ENCODE data around the gene SOX11. TPM values are rescaled to one million over a fixed set of nuclear protein-coding genes. Genes with fewer than 3 reads are reported as not detected.

Gene SOX11
- total RNA-seq, 2 experiments from 2014 or later: not detected

- POLR2A ChIA-PET: no interaction called here
- Mint-ChIP-seq H3K4me3 (no peak overlapping the region), H3K4me1 (ENCODE audit: low read depth) (peaks cover 6% of the 10 kb centered on the region), H3K27ac (no peak overlapping the region), H3K27me3 (peaks cover 61% of the 10 kb centered on the region), H3K36me3 (ENCODE audit: low read depth) (no peaks in the 10 kb centered on the region), H3K9me3 (no peaks in the 10 kb centered on the region)
- H3K4me1 ChIP-seq (ENCODE audit: insufficient read depth, low read length): no peaks in the 10 kb centered on the region
- H3K27me3 ChIP-seq (ENCODE audit: control insufficient read depth in 1 of 2, insufficient read depth in 2 of 2, low read length in 2 of 2): peaks cover 25 to 62% of the 10 kb centered on the region in 2 experiments
- H3K36me3 ChIP-seq (ENCODE audit: insufficient read depth, low read length): no peaks in the 10 kb centered on the region
- DNase-seq: no peak
- intact Hi-C loops (cut with DNase I, micrococcal nuclease): no loop called here
- CTCF ChIA-PET: no interaction called here
- H3K4me3 ChIP-seq (ENCODE audit: low read length): no peak overlapping the region
- peaks cover 0 to 31% of the 10 kb centered on the region in 2 experiments for H3K9me3 ChIP-seq (ENCODE audit: control insufficient read depth in 1 of 2, insufficient read depth in 1 of 2, low read length in 2 of 2)
- no peak for ATAC-seq (ENCODE audit: poor library complexity)
- no peak overlapping the region for H3K27ac ChIP-seq (ENCODE audit: low read depth in 1 of 2, low read length in 2 of 2)
- TF ChIP-seq CTCF (IDR thresholded peaks at IDR 0.05): no peak
Measured at GRCh38 chr2:5695654-5696403, 3.6 kb downstream of the SOX11 start.

GRCh38 chr2:5696404-5696944 lies 4.3 kb downstream of the SOX11 start:
- H3K36me3 ChIP-seq (ENCODE audit: insufficient read depth, low read length): no peaks in the 10 kb centered on the region
- peaks cover 64% of the 10 kb centered on the region for H3K27me3 Mint-ChIP-seq
- peaks cover 23 to 60% of the 10 kb centered on the region in 2 experiments for H3K27me3 ChIP-seq (ENCODE audit: control insufficient read depth in 1 of 2, insufficient read depth in 2 of 2, low read length in 2 of 2)
- ATAC-seq (ENCODE audit: poor library complexity): no peak
- intact Hi-C loops (cut with DNase I, micrococcal nuclease): no loop called here
- ChIA-PET CTCF (no interaction called here), POLR2A (no interaction called here)
- no peak overlapping the region for H3K4me3 ChIP-seq (ENCODE audit: low read length)
- no peak overlapping the region for H3K27ac ChIP-seq (ENCODE audit: low read depth in 1 of 2, low read length in 2 of 2)
- H3K36me3 Mint-ChIP-seq (ENCODE audit: low read depth): no peaks in the 10 kb centered on the region
- H3K9me3 Mint-ChIP-seq: no peaks in the 10 kb centered on the region
- DNase-seq: no peak
- H3K4me3 Mint-ChIP-seq: no peak overlapping the region
- H3K27ac Mint-ChIP-seq: no peak overlapping the region
- peaks cover 0 to 31% of the 10 kb centered on the region in 2 experiments for H3K9me3 ChIP-seq (ENCODE audit: control insufficient read depth in 1 of 2, insufficient read depth in 1 of 2, low read length in 2 of 2)
- H3K4me1 ChIP-seq (ENCODE audit: insufficient read depth, low read length): no peaks in the 10 kb centered on the region
- no peak for TF ChIP-seq CTCF (IDR thresholded peaks at IDR 0.05)
- H3K4me1 Mint-ChIP-seq (ENCODE audit: low read depth): peaks cover 6% of the 10 kb centered on the region

- no peak for ATAC-seq (ENCODE audit: poor library complexity)
- H3K9me3 ChIP-seq (ENCODE audit: control insufficient read depth in 1 of 2, insufficient read depth in 1 of 2, low read length in 2 of 2): peaks cover 0 to 30% of the 10 kb centered on the region in 2 experiments
- Mint-ChIP-seq H3K27ac (no peak overlapping the region), H3K4me1 (ENCODE audit: low read depth) (peaks cover 6% of the 10 kb centered on the region), H3K4me3 (no peak overlapping the region), H3K27me3 (peaks cover 70% of the 10 kb centered on the region), H3K36me3 (ENCODE audit: low read depth) (no peaks in the 10 kb centered on the region), H3K9me3 (no peaks in the 10 kb centered on the region)
- ChIA-PET CTCF (no interaction called here), POLR2A (no interaction called here)
- intact Hi-C loops (cut with DNase I, micrococcal nuclease): no loop called here
- H3K36me3 ChIP-seq (ENCODE audit: insufficient read depth, low read length): no peaks in the 10 kb centered on the region
- no peak overlapping the region for H3K27ac ChIP-seq (ENCODE audit: low read depth in 1 of 2, low read length in 2 of 2)
- H3K4me1 ChIP-seq (ENCODE audit: insufficient read depth, low read length): no peaks in the 10 kb centered on the region
- no peak for TF ChIP-seq CTCF (IDR thresholded peaks at IDR 0.05)
- no peak overlapping the region for H3K4me3 ChIP-seq (ENCODE audit: low read length)
- peaks cover 23 to 59% of the 10 kb centered on the region in 2 experiments for H3K27me3 ChIP-seq (ENCODE audit: control insufficient read depth in 1 of 2, insufficient read depth in 2 of 2, low read length in 2 of 2)
- DNase-seq: no peak
Measured at GRCh38 chr2:5696945-5697521, 4.8 kb downstream of the SOX11 start.
